ENCODE measurements around the gene CATSPER1.

GRCh38 chr11:66006891-66007176 lies 19.4 kb downstream of the CATSPER1 start:
- TF ChIP-seq ZNF530 (CRISPR knock-in tag; IDR thresholded peaks at IDR 0.05; ENCODE audit: low read depth) (no peak), PCBP1 (IDR thresholded peaks at IDR 0.05; ENCODE audit: borderline replicate concordance, low read depth, low read length) (no peak)
